GM10266 (cell line): ENCODE results near the gene MMD.

Experiments
- DNase-seq: peaks from one replicate; pipeline ENCODE4 v3.0.0; 2012; ENCODE audit errors: extremely low spot score
- CTCF ChIP-seq: IDR thresholded peaks from 2 replicates; pipeline ENCODE4 v1.5.1; 2012; ENCODE audit warnings: mild to moderate bottlenecking, low read depth; ENCODE audit not compliant: control insufficient read depth, insufficient read depth; ENCODE audit errors: missing control alignments

MMD gene

GRCh38 chr17:55456307-55457240 is 34.9 kb upstream of the MMD start:
- no peak for TF ChIP-seq CTCF
- DNase-seq = no peak

GRCh38 chr17:55454906-55455474 is 33.4 kb upstream of the MMD start:
- TF ChIP-seq CTCF = no peak
- no peak for DNase-seq

GRCh38 chr17:55453839-55454557 is 32.4 kb upstream of the MMD start:
- DNase-seq = no peak
- TF ChIP-seq CTCF = no peak

- no peak for DNase-seq
- no peak for TF ChIP-seq CTCF
These were observed 30.6 kb upstream of the MMD start for GRCh38 chr17:55452139-55452790.

GRCh38 chr17:55451758-55452138 is 30.1 kb upstream of the MMD start:
- DNase-seq = no peak

GRCh38 chr17:55451203-55451641 is 29.6 kb upstream of the MMD start:
- no peak for DNase-seq
- no peak for TF ChIP-seq CTCF

More at GRCh38 chr17:55451758-55452138, 30.1 kb upstream of the MMD start:
- TF ChIP-seq CTCF = no peak
